Measurements from ENCODE around the gene WHRN.

WHRN gene

DNA sequence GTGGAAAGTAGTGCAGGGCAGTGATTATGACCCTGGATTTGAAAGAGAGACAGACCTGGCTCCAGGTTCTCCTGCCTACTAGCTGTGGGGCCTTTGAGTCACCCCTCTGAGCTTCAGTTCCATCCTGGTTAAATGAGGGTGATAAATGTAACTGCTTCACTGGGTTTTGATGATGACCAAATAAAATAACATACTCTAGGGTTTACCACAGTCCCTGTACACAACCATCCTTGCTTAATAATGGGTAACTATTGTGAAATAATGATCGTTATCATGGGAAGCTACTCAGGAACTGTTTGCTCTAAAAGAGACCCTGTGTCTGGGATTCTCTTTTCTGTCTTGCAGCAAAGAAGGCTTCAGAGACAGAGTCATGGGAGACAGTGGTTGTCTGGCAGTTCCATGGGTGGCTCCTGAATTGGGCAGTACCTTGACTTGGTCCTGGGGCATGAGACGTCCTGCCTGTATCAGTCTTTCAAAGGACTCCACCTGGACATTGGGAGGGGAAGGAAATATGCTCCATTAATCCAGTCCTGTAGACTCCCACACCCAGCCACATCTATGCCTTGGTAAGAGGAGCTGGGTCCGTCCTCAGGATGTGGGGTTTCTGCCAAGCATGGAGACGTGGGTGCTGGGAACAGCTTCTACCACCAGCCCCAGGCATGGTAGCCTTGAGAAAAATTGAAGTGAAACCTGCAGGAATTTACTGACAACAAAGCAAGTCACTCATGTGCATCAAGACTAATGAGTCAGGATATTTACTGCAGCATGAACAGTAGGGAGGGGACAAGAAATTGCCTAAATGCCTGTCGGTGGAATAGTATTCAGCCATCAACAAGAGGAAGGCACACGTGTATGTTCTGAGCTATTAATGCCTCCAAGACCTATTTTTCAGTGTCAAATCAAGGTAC, 140.9 kb downstream of the WHRN start:
- no peak for DNase-seq (ENCODE audit: insufficient read length)
- FAIRE-seq = no peak
- TF ChIP-seq POLR2A (IDR thresholded peaks at IDR 0.05; ENCODE audit: low read depth, low read length) = no peak; the same call in 1 of the 2 replicates
- TF ChIP-seq POLR2AphosphoS5 (IDR thresholded peaks at IDR 0.05; ENCODE audit: low read depth, low read length) = no peak

DNA sequence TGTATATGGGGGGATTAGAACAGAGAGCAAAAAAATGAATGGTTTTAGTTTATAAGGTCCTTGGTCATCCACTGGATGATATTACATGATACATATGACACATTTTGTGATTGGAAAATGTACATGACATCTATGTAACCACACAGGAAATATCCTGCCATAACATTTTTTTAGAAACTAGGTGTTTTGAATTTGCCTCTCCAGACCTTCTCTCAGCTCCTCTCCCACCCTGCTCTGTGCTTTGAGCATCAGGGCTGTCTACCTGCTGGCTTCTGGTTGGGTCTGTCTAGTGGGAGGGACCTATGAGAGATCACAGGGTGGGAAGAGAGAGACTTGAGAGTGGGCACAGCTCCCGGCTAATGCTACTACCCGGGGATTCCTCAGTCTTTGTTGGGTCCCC, 141.8 kb downstream of the WHRN start:
- TF ChIP-seq POLR2A (IDR thresholded peaks at IDR 0.05; ENCODE audit: low read depth, low read length) (no peak), TAF1 (IDR thresholded peaks at IDR 0.05; ENCODE audit: borderline replicate concordance, low read depth, low read length) (no peak), POLR2AphosphoS5 (IDR thresholded peaks at IDR 0.05; ENCODE audit: low read depth, low read length) (no peak)
- FAIRE-seq = no peak
- no peak for DNase-seq (ENCODE audit: insufficient read length)

DNA sequence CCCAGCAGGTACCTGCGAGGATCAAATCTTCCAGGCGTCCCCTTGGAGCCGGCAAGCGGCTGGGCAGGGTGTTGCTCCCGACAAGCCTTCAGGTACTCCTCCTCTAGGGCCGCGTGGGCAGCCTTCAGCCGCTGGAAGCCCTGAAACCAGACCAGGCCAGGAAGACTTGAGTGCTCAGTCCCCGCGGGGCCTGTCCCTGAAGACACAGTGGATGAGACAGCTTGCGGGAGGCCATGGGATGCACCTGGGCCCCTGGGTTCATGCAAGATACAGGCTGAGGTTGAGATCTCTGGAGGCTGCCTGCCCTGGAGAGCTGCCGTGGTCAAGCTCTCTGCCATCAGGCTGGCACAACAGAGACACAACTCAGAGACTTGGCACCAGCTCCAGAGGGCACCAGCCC, 142.9 kb downstream of the WHRN start:
- TF ChIP-seq POLR2AphosphoS5 (IDR thresholded peaks at IDR 0.05; ENCODE audit: low read depth, low read length) (no peak), POLR2A (IDR thresholded peaks at IDR 0.05; ENCODE audit: low read depth, low read length) (no peak), TAF1 (IDR thresholded peaks at IDR 0.05; ENCODE audit: borderline replicate concordance, low read depth, low read length) (no peak)
- no peak for FAIRE-seq
- DNase-seq (ENCODE audit: insufficient read length) = no peak

DNA sequence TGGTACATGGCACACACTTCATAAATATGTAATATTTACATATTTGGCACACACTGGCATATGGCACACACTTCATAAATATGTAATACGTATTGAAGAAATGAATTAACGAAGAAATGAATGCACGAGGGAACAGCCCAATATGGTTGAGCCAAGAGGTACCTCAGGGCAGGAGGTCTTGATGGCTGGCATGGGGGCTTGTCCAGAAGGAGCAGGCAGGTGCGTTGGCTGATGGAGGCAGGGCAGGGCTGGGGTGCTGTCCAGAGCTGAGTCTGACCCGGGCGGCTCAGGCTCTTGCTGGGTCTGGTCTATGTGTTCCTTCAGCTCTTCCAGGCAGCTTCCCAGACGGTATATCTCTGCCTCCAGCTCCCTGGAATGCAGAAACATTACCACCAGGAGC, 143.7 kb downstream of the WHRN start:
- FAIRE-seq = no peak
- DNase-seq (ENCODE audit: insufficient read length) = no peak
- no peak for TF ChIP-seq POLR2AphosphoS5 (IDR thresholded peaks at IDR 0.05; ENCODE audit: low read depth, low read length)
- TF ChIP-seq POLR2A (IDR thresholded peaks at IDR 0.05; ENCODE audit: low read depth, low read length) = no peak; the same call in 1 of the 2 replicates
- no peak for TF ChIP-seq TAF1 (IDR thresholded peaks at IDR 0.05; ENCODE audit: borderline replicate concordance, low read depth, low read length)

DNA sequence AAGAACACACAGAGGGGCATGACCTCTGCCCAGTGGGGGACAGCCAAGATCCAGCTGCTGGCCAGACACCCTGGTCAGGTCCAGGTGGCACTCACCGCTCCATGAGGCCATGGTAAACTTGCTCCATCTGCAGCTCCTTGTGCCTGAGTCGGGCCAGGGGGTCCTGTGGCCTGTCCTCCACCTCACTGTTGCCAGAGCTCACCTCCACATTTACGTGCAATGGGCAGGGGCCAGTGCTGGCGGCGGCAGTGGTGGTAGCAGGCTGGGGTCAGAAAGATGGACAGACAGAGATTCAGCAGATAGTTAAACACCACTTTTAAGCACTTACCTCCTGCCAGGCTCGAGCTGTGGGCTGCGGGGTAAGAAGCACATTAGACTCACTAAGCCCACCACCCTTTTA, 145.5 kb downstream of the WHRN start:
- FAIRE-seq (no peak), DNase-seq (ENCODE audit: insufficient read length) (no peak)
- TF ChIP-seq POLR2AphosphoS5 (IDR thresholded peaks at IDR 0.05; ENCODE audit: low read depth, low read length) = no peak
- no peak for TF ChIP-seq TAF1 (IDR thresholded peaks at IDR 0.05; ENCODE audit: borderline replicate concordance, low read depth, low read length)
- TF ChIP-seq POLR2A (IDR thresholded peaks at IDR 0.05; ENCODE audit: low read depth, low read length) = no peak

DNA sequence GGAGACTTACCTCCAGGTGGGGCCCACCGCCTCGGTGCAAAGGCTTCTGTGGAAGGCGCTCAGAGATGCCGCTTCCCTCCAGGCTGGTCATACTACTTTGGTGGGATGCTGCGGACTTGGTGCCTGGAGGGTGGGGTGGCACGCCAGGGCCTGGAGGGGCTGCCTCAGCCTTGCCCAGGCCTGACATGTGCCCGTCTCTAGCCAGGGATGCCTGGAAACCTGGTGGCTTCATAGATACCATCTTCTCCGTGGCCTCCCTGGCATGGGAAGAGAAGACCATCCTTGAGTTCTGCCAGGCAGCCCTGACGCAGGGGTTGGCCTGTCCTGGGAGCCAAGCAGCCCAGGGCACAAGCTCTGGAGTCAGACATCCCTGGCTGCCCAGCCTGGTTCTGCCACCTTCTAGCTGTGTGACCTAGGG, 147.4 kb downstream of the WHRN start:
- DNase-seq (ENCODE audit: insufficient read length) (no peak), FAIRE-seq (no peak)
- no peak for TF ChIP-seq TAF1 (IDR thresholded peaks at IDR 0.05; ENCODE audit: borderline replicate concordance, low read depth, low read length)
- TF ChIP-seq POLR2AphosphoS5 (IDR thresholded peaks at IDR 0.05; ENCODE audit: low read depth, low read length) = no peak
- no peak for TF ChIP-seq POLR2A (IDR thresholded peaks at IDR 0.05; ENCODE audit: low read depth, low read length)

DNA sequence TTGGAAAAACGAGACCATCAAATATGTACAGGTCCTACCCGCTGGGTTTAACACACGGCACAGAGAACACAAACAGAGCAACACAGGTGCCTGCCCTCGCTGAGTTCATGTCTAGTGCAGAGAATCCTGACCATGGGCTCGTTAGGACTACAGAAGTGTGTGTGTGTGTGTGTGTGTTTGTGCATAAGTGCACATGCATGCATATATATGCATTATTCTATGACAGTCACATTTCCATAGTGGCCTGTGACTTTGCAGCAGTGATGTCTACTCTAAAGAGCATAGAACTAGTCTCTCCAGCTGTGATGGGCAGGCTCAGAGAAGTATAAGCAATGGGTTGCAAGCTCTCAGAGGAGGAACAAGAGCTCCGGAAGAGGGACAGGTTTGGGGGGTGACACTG, 147.9 kb downstream of the WHRN start:
- no peak for TF ChIP-seq TAF1 (IDR thresholded peaks at IDR 0.05; ENCODE audit: borderline replicate concordance, low read depth, low read length)
- TF ChIP-seq POLR2A (IDR thresholded peaks at IDR 0.05; ENCODE audit: low read depth, low read length) = no peak
- no peak for TF ChIP-seq POLR2AphosphoS5 (IDR thresholded peaks at IDR 0.05; ENCODE audit: low read depth, low read length)
- FAIRE-seq (no peak), DNase-seq (ENCODE audit: insufficient read length) (no peak)

DNA sequence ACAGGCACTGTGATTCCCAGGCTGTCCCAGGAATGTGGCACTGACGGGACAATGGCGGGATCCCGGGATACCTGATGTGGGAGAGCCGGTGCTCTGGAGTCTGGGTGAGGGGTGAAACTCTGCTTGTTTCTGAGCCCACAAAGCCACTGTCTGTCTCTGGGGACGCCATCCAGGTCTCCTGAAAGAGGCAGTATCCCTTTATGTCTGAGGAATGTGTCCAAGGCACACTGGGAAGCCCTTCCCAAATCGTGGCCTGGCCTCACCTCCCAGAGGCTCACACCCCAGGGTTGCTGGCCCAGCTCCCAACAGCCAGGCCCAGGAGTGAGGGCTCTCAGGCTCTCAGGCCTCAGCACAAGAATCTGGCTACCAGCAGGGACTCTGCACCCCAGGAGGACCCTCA, 148.5 kb downstream of the WHRN start:
- no peak for FAIRE-seq
- DNase-seq (ENCODE audit: insufficient read length) = no peak
- TF ChIP-seq POLR2A (IDR thresholded peaks at IDR 0.05; ENCODE audit: low read depth, low read length) (no peak), TAF1 (IDR thresholded peaks at IDR 0.05; ENCODE audit: borderline replicate concordance, low read depth, low read length) (no peak), POLR2AphosphoS5 (IDR thresholded peaks at IDR 0.05; ENCODE audit: low read depth, low read length) (no peak)

DNA sequence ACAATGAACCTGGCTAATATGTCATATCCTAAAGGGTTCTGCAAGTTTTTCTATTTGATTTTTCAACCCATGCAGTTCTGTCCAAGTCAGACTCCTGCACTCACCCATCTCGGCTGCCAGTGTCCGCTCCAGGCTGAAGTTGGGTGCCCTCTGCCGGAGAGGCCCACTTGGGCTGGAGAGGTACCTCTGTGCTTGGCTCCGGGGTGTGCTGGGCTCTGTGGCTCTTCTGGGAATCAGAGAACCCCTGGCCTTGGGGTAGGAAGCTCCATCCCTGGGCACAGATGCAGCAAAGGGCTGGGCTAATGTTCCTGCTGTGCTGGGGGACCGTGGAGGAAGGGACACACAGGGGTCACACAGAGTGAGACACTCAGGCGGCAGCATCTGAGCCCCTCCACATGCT, 149.5 kb downstream of the WHRN start:
- DNase-seq (ENCODE audit: insufficient read length) (no peak), FAIRE-seq (no peak)
- TF ChIP-seq POLR2AphosphoS5 (IDR thresholded peaks at IDR 0.05; ENCODE audit: low read depth, low read length) = no peak
- TF ChIP-seq POLR2A (IDR thresholded peaks at IDR 0.05; ENCODE audit: low read depth, low read length) = no peak
- no peak for TF ChIP-seq TAF1 (IDR thresholded peaks at IDR 0.05; ENCODE audit: borderline replicate concordance, low read depth, low read length)

Data from GM12892 (cell line).